ENCODE results near the gene TOR2A.
"Not testable (repeated sequence)": the region's sequence is repeated elsewhere in the genome, so short reads cannot be mapped to it uniquely, and the experiment has no call there.

The TOR2A gene

DNA sequence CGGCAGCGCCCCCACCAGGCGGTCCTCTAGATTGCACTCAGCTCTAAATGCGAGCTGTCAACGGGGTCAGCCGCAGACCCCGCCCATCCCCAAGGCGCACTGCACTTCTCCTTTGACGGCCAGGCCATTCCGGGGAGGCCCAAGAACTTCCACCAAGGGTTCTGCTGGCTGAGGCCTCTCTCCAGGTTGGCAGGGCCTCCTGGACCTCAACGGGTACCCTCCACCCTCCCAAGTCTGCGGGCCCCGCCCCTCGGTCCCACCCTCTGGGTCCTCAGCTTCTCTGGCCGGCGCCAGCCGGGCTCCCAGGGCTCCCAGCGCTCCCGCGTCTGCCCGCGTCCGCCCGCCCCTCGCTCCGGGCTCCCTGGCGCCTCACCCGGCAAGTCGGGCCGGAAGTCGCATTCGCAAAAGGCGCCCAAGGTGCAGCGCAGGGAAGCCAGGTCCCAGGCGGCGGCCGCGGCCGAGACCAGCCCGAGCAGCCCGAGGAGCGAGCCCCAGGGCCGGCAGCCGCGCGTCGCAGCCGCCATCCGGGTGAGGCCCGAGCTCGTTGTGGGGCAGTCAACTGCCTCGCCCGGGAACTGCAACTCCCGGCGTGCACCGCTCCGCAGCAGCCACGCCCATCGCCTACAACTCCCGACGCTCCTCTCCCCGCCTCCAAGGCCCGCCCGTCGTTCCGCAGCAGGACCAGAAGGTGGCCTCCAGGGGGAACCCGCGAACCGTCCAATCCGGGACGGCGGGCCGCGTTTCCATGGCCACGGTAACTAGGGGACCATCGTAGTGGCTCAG, at the start of gene TOR2A:
Gene TOR2A (minus strand): TSS at position 548 of the 783 bp plus-strand sequence. CDS start 24 bp downstream, at position 524.
- peak; percentile 98 for DNase-seq

DNA sequence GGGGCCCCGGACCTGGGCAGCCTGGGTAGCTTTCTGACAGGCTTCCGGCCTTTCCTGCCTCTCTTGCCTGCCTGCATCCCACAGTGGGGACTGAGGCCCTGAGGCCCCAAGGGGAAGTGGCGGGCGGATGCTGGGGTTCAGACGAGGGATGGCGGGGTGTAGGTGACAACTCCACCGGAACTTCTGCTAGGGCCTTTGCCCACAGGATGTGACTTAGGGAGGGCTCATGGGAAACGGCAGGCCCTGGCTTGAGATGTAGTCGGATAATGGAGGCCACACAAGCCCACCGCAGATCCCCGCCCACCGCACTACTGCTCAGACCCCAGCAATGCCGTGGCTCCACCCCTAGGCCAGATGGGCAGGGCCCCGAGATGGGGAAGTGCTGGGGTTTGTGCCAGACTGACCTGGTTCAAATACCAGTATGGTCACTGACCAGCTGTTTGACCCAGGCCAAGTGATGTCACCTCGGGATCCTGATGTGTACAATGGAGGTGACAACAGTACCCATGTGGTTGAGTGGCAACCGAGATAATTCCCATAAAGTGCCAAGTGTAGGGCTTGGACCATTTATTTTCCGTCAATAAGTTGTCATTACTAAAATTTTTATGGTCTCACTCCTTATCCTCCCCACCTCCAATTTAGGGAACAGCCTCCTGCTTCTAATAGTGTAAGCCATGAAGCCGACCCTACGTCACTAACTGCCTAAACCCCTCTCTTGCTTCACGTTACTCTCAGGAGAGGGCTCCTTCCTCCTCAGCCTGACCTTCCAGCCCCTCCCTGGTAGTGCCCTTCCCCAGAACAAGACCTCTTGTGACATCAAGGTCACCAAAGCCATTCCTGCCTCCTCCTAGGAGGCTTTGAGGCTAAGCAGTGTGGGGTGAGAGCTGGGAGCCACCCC, 48.3 kb upstream of the TOR2A start:
- peak; percentile 60 for DNase-seq

DNA sequence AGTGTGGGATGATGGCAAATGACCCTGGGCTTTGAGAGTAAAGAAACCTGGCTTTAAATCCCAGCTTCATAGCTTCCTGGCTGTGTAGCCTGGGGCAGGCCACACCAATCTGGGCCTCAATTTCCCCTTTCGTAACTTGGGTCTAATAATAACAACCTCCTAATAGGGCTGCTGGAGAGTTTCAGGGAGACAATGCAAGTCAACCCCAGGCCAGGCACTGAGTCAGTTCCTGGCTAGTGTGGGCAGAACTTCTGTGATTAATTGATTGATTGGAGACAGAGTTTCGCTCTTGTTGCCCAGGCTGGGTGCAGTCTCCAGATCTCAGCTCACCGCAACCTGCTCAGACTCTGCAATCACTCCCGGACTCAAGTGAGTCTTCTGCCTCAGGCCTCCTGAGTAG, 46.7 kb upstream of the TOR2A start:
- no peak for DNase-seq

DNA sequence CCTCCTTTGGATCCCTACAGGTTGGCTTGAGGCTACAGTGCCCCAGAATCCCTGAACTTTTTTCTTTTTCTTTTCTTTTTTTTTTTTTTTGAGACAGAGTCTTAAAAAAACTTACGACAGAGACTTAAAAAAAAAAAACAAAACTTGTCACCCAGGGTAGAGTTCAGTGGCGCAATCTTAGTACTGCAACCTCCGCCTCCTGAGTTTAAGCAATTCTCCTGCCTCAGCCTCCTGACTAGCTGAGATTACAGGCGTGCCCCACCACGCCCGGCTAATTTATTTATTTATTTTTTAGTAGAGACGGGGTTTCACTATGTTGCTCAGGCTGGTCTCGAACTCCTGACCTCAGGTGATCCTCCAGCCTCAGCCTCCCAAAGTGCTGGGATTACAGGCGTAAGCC, 45.8 kb upstream of the TOR2A start:
- not testable (repeated sequence) for DNase-seq

DNA sequence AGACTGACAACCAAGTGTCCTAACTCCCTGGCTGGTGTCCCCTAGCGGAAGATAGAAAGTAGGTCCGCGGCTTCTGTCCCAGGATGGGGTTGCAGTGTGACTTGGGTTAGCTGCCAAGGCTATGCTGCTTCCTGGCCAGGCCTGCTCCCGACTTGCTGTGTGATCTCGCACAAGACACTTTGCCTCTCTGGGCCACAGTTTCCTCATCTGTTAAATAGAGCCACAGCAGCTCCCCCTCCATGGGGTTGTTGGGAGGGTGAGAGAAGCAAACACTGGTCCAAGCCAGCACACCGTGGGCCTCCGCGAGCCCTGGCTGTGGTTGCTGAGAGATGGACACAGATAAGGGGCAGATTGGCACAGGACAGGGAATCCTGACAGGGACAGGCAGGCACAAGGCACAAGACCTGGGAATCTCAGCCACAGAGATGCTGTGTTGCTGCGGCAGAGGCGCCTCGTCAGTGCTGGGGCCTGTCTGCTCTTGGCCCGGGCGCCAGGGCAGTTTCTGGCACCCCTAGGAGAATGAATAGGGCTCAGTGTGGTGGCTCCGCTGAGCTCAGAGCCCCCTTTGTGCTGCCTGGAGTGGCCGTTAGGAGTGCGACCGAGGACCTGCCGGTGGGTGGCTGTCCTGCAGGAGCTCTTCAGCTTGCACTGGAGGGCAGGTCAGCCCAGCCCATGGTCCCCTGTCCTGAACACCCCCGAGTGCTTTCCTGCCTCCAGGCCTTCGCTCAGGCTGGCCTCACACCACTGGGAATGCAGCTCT, 45.2 kb upstream of the TOR2A start:
- no peak for DNase-seq

DNA sequence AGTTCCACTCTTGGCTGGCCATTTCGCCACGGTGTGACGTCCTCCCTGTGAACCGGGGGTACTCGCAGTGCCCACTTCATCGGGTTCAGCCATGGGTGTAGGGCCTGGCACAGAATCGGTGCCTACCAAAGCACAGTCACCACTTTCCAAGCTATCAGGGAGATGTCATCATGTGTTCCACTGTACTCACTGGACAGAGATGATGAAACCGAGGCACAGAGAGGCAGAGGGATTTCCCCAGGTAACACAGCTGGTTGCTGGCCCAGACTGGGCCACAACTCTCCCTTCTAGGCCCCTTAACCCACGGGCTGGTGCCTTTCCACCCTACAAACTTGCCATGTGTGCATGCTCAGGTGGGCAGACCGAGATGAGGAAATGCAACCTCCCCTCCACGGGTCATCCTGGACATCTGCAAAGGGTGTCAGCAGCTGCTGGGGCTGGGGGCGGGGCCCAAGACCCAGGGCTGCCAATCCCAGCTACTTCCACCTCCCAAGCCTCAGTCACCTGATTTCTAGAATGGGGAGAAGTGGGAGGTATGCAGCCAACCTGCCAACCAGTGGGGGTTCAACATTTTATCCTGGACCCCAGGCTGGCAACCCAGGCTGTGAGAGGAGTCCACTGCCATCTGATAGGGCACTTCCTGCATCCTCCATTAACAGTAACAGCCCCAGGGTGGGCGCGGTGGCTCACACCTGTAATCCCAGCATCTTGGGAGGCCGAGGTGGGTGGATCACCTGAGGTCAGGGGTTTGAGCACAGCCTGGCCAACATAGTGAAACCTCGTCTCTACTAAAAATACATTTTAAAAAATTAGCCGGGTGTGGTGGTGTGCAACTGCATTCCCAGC, 44.3 kb upstream of the TOR2A start:
- DNase-seq: peak; percentile 67

DNA sequence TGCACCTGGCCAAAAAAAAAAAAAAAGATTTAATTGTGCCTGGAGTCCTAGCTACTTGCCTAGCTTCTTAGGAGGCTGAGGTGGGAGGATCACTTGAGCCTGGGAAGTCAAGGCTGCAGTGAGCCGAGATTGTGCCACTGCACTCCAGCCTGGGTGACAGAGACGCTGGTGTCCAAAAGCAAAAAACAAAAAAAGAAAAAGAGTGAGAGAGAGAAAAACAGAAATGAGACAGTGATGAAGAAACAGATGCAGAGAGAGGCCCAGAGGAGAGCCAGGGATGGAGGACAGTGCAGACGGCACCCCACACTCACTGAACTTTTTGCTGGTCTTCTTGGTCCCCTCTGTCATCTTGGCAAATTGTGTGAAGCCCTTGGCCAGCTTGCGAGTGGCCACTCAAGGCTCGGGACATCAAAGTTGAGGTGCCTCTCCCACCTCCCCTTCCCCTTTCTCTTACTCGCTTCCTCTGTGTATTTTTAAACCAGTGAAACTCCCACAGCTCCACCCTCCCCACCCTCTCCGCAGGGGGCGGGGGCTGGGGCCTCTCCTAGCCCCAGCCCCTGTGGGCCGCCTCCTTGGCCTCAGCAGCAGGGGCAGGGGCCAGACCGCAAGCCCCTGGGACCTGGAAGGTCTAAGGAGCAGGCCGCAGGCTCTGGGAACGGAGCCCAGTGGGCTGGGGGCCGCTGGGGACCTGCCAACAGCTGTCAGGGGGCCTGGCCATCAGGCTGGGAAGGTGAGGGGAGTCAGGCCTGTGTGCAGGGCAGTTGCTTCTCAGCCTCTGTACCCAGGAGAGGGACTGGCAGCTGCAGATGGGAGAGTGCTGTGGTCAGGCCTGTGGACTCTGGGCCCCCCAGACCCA, 43.4 kb upstream of the TOR2A start, which contains the start of gene SH2D3C:
Gene SH2D3C (minus strand): TSS at position 387 of the 856 bp plus-strand sequence. CDS start 39 bp downstream, at position 348.
- DNase-seq: peak; percentile 53

DNA sequence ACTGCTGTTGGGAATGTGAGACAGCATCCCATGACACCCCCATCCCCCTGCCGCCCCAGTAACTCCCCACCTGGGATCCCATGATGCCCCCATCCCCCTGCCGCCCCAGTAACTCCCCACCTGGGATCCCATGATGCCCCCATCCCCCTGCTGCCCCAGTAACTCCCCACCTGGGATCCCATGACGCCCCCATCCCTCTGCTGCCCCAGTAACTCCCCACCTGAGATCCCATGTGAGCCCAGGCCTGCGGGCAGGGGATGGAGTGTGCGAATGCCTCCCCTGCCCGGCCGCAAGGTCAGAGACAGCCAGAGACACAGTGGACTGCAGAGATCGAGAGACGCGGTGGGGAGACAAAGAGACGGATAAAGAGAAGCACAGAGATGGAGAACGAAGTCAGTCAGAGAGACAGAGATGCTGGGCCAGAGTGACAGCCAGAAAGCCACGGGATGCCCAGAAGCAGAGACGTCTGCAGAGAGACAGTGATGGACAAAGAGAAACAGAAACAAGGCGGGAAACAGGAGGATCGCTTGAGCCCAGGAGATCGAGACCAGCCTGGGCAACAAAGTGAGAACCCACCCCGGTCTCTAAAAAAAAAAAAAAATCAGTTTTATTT, 42.4 kb upstream of the TOR2A start:
- no peak for DNase-seq

DNA sequence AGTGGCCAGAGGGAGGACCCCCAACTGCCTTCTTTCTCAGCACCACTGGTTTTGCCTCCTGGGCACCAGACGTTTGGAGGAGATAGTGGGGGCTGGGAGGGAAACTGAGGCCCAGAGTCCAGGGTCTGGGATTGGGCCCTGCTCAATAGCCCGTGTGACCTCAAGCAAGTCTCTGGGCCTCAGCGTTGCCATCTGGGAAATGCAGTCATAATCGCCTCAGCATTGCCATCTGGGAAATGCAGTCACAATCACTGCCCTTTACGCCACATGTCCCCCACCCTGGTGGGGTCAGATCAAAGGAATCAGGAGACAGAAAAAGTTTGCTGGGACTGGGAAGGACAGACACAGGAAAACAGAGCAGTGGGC, 41.8 kb upstream of the TOR2A start:
- peak; percentile 44 for DNase-seq

DNA sequence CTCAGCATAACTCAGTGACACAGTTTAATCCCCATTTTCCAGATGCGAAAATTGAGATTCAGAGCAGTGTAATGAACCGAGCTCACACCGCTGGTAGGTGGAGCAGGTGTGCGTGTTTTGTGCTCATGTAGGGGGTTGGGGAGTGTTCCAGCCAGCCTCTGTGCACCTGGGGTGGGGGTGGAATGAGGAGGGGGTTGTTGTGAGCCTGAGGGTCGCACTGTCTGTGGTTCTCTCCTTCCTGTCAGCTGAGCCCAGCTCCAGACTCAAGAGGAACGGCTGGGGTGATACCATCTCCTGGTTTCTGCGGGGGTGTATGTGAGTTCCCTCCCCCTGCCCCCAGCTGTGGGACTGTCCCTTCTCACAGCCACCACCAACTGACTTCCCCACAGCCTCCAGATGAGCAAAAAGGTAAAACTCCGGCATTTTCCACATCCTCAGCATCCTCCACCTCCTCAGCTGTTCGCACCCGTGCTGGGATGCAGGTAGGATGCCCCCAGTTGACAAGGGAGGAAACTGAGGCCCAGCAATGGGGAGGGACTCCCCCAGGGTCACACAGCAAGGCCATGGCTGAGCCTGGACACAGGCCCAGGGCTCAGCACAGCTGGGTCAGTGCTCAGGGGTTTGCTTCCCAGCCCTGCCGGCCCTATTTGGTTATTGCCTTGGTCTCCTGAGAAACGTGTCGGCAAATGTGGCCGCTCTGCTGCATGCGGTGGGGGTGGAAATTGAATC, 41.3 kb upstream of the TOR2A start:
- peak; percentile 70 for DNase-seq

DNA sequence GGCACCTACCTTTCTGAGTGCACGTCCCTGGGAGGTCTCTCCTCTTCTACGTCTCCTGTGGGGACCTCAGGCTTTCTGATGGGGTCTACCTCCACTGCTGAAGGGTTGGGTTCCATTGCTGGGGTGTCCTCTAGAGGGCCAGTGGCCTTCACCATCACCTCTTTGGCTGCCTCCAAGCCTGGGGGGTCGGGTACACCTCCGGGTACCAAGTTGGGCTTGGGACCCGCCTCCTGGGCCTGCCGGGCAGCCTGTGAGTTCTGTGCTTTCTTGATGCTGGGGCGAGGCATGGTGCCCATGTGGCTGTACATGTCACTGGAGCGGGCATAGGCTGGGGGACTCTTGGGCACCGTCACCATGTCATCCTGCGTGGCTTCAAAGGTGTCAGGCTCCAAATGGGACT, 38.9 kb upstream of the TOR2A start:
- no peak for DNase-seq

DNA sequence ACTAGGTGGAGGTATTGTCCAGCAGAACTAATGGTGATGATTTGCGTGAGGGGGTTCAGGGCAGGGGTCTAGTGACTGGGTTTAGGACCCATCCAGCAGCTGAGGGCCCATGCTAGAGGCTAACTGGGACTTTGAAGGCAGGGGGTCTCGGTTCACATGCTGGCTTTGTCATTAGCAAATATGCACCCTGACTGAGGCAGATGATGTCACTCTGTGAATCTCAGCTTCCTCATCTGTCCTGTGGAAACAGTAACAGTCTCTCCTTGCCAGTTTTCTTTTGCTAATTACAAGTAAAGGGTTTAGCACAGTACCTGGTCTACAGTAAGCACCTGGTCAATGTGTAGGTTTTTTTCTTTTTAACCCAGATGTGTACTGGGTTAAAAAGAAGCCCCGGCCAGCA, 38.2 kb upstream of the TOR2A start:
- DNase-seq: no peak

DNA sequence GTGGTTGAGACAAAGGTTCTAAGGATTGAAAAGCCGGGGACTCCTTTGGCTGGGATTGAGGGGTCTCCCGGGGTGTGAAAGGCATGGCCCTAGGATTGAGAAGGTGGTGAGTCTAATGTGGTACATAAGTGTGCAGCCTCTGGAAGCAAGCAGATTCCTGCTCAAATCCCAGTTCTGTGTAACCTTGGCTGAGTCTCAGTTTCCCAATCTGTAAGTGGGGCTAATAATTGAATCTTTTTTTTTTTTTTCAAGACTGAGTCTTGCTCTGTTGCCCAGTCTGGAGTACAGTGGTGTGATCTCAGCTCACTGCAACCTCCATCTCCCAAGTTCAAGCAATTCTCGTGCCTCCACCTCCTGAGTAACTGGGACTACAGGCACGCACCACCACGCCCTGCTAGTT, 37.5 kb upstream of the TOR2A start:
- DNase-seq: no peak

DNA sequence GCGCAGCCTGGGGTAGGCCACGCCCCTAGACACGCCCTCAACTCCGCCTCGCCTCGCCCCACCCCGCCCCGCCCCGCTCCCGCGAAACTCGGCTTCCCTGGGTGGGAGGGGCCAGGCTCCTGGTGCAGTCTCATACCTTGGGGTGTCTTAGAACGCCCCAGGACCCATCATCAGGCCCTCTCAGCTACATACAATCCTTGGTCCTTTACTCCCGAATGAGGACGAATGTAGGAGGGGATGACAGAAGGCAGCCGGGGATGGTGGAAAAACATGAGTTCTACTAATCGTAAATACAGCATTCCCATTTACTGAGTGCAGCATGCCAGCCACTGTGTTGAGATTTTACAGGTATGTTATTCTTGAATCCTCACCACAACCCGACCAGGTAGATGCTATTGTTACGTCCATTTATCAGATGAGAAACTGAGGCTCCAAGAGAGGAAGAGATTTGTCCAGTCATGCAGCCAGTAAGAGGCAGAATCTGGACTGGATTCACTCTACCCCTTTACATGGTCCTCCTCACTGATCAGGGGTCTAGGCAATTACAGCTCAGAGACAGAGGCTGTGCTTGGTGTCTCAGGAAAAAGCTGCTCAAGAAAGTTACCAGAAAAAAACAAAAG, 36.6 kb upstream of the TOR2A start:
- DNase-seq: no peak

DNA sequence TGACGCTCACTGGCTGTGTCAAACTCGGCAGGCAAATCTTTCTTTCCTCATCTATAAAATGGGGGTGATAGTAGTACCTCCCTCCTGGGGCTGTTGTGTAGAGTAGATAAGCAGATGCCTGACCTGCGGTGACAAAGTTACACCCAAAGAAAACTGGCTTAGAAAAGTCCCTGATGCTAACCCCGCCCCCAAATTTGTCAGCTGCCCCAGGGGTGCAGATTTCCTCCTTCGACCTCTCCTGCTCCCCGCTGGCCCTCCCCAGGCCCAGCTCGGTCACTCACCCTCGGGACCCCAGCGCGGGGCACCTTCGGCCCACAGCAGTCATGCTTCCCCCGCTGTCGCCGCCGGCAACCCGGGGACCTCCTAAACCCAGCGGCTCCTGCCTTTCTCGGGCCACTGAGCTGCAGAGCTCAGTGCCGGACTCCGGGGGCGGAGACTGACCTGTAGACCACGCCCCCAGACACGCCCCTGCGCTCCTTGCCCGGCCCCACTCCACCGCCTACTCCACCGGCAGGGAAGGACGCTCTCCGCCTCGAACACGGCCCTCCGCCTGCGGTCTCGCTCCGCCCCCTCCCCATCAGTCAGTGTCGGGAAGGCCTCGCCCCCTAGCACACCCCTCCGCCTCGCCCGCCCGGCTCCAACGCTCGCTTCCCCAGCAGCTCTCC, 35.9 kb upstream of the TOR2A start:
- DNase-seq: peak; percentile 96

DNA sequence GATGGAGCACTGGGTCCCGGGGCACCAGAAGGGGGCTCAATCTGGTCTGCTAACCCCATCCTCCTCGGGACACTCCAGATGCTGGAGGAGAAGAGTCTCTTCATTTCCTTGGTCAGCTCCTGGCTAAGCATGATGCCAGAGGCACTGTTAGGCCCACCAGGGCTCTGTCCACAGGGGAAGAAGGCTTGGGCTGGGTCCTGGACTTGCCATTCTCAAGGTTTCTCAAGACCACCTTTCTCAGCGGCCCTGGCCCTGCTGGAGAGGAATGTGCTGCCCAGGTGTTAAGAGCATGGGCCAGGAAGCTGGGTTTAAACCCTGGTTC, 35.5 kb upstream of the TOR2A start:
- no peak for DNase-seq

DNA sequence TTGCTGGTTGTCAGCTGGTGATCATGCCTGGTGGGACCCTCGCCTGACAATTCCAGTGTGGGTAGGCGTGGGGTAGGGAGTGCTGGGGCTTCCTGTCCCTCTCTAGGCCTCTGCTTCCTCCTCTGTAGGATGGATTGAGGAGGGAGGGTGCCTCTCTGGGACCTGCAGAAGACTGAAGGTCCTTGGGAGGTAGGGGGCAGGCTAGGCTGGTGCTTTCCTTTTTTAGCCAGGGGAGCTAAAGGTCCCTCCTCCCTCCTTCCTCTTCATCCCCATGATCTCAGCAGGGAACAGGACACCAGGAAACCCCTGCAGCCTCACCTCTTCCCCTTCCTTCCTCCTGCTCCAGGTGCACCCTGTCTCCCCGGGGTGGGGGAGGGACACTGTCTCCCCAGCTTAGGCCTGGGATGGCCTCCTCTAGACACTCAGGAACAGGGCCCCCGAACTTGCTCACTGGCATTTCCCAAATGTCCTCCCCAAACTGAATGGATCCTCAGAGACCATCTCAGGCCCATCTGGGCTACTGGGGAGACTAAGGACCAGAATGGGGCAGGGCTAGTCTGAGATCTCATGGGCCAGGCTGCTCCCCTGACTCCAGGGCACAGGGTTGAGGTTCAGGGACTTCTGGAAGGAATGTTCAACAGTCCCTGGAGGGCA, 35.0 kb upstream of the TOR2A start:
- DNase-seq: no peak

DNA sequence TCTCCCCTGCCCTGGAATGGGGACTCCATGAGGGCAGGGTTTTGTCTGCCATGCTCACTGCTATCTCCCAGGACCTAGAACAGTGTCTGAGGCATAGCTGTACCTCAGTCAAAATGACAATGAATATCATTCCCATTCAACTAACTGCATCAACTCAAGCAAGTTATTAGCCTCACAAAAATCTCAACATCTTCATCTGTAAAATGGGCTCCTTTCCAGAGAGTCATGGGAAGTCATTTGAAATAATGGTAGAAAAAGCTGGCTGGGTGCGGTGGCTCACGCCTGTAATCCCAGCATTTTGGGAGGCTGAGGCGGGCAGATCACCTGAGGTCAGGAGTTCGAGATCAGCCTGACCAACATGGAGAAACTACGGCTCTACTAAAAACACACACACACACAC, 34.0 kb upstream of the TOR2A start:
- DNase-seq: no peak

DNA sequence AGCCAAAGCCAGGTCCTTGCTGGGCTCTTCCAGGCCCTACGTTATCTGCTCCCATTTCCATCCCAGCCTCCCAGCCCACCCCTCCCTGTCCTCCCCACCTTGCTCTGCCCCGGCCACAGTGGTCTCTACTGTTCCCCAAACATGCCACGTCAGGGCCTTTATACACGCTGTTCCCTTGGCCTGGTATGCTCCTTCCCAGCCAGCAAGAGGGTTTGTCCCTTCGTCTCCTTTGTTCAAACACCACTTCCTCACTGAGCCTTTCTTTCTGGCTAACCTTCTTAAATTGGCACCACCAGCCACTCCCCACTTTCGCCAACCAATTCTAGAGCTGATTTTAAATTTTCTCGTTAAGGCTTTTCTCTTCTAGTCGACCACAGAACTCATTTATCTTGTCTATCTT, 33.6 kb upstream of the TOR2A start:
- no peak for DNase-seq

Measured in stimulated activated naive CD4-positive, alpha-beta T cell treated with Interleukin-2 at 50 U/mL for 16 hours (primary cell).